WERI-Rb-1 (cell line): ENCODE measurements around the gene MED26.
"Not testable (repeated sequence)": the region's sequence is repeated elsewhere in the genome, so short reads cannot be mapped to it uniquely, and the experiment has no call there.

Source experiments
- DNase-seq: peaks from one replicate; pipeline ENCODE4 v3.0.0-alpha.2; 2020
- H3K27ac ChIP-seq: fragments of 250-450 bp; sonication (Bioruptor Pico); 2 replicates; pipeline ENCODE4 v1.5.1; 2020; ENCODE audit warnings: mild to moderate bottlenecking, moderate library complexity
- H3K27me3 ChIP-seq: fragments of 250-450 bp; sonication (Bioruptor Pico); 2 replicates; pipeline ENCODE4 v1.5.1; 2021; ENCODE audit warnings: mild to moderate bottlenecking, low read depth, moderate library complexity; ENCODE audit not compliant: insufficient read depth, severe bottlenecking
- H3K36me3 ChIP-seq: fragments of 250-450 bp; sonication (Bioruptor Pico); 2 replicates; pipeline ENCODE4 v1.5.1; 2020; ENCODE audit warnings: mild to moderate bottlenecking, moderate library complexity
- H3K4me3 ChIP-seq: 2 replicates; pipeline ENCODE4 v1.5.1; 2011; ENCODE audit warnings: low read depth, mild to moderate bottlenecking, control low read depth, low read length
- H3K9me3 ChIP-seq: fragments of 250-450 bp; sonication (Bioruptor Pico); 2 replicates; pipeline ENCODE4 v1.5.1; 2021; ENCODE audit warnings: mild to moderate bottlenecking, moderate library complexity; ENCODE audit not compliant: severe bottlenecking
- CTCF ChIP-seq: IDR thresholded peaks from 2 replicates; pipeline ENCODE4 v1.5.1; 2011; ENCODE audit warnings: low read depth, mild to moderate bottlenecking, control low read depth, inconsistent platforms, low read length

Gene MED26

GRCh38 chr19:16628183-16628983 is at the start of gene MED26:
TSS of gene MED26 (minus strand) at chr19:16628204. CDS start at chr19:16627943, 261 bp downstream.
- DNase-seq, result peak; percentile 96
- H3K36me3 ChIP-seq, result peaks cover 56% of the 10 kb centered on the region
- peak within 1 kb of the TSS; percentile 93 for H3K4me3 ChIP-seq
- H3K9me3 ChIP-seq, result no peaks in the 10 kb centered on the region
- no peak for TF ChIP-seq CTCF
- H3K27ac ChIP-seq, result peak within 1 kb of the TSS; percentile 98
- no peaks in the 10 kb centered on the region for H3K27me3 ChIP-seq

GRCh38 chr19:16677055-16677454 is 49.1 kb upstream of the MED26 start:
- H3K27me3 ChIP-seq, result no peaks in the 10 kb centered on the region

GRCh38 chr19:16676101-16676798 is 48.2 kb upstream of the MED26 start:
- Histone ChIP-seq H3K4me3 (no peak overlapping the region), H3K36me3 (peaks cover 11% of the 10 kb centered on the region), H3K27me3 (no peaks in the 10 kb centered on the region), H3K27ac (no peak overlapping the region), H3K9me3 (no peaks in the 10 kb centered on the region)
- TF ChIP-seq CTCF, result no peak
- no peak for DNase-seq

More at GRCh38 chr19:16677055-16677454, 49.1 kb upstream of the MED26 start:
- no peak for DNase-seq
- H3K9me3 ChIP-seq, result no peaks in the 10 kb centered on the region
- TF ChIP-seq CTCF, result no peak
- no peak overlapping the region for H3K4me3 ChIP-seq
- H3K27ac ChIP-seq, result no peak overlapping the region
- peaks cover 16% of the 10 kb centered on the region for H3K36me3 ChIP-seq

- not testable (repeated sequence) for DNase-seq, H3K27me3 ChIP-seq, H3K9me3 ChIP-seq, H3K4me3 ChIP-seq, H3K36me3 ChIP-seq, H3K27ac ChIP-seq
These were observed 45.8 kb upstream of the MED26 start for GRCh38 chr19:16673839-16674238.

- no peak for DNase-seq
- TF ChIP-seq CTCF, result no peak
- Histone ChIP-seq H3K27ac (no peak overlapping the region), H3K4me3 (no peak overlapping the region), H3K36me3 (peaks cover 3% of the 10 kb centered on the region; the same call in 1 of the 2 replicates), H3K9me3 (no peaks in the 10 kb centered on the region), H3K27me3 (no peaks in the 10 kb centered on the region)
These were observed 45.2 kb upstream of the MED26 start for GRCh38 chr19:16673231-16673630.

GRCh38 chr19:16671652-16672274 is 43.8 kb upstream of the MED26 start:
- Histone ChIP-seq H3K4me3 (no peak overlapping the region), H3K9me3 (no peaks in the 10 kb centered on the region), H3K36me3 (peaks cover 3% of the 10 kb centered on the region; the same call in 1 of the 2 replicates), H3K27ac (peak overlapping the region; percentile 15; the same call in 1 of the 2 replicates), H3K27me3 (no peaks in the 10 kb centered on the region)
- peak; percentile 72 for DNase-seq
- TF ChIP-seq CTCF, result no peak
